BE2C (cell line): ENCODE data around the gene DUSP12.

Experiments
- DNase-seq: peaks from one replicate; pipeline ENCODE4 v3.0.0-alpha.2; 2020
- H3K27me3 ChIP-seq: fragments of 250-450 bp; sonication (Bioruptor Pico); 2 replicates; pipeline ENCODE4 v1.5.1; 2020; ENCODE audit warnings: mild to moderate bottlenecking
- H3K36me3 ChIP-seq: fragments of 250-450 bp; sonication (Bioruptor Pico); 2 replicates; pipeline ENCODE4 v1.5.1; 2020; ENCODE audit warnings: mild to moderate bottlenecking
- H3K4me1 ChIP-seq: fragments of 250-450 bp; sonication (Bioruptor Pico); 2 replicates; pipeline ENCODE4 v1.5.1; 2020
- H3K4me3 ChIP-seq: 2 replicates; pipeline ENCODE4 v1.5.1; 2011; ENCODE audit warnings: low read depth, low read length
- H3K9me3 ChIP-seq: fragments of 250-450 bp; sonication (Bioruptor Pico); 2 replicates; pipeline ENCODE4 v1.5.1; 2020
- CTCF ChIP-seq: IDR thresholded peaks from 2 replicates; pipeline ENCODE4 v1.5.1; 2012; ENCODE audit warnings: mild to moderate bottlenecking, low read depth, low read length

Gene DUSP12

GRCh38 chr1:161792740-161793139 is 43.2 kb downstream of the DUSP12 start:
- peaks cover 26% of the 10 kb centered on the region for H3K36me3 ChIP-seq
- no peaks in the 10 kb centered on the region for H3K4me1 ChIP-seq
- TF ChIP-seq CTCF: peak; percentile 62
- no peak overlapping the region for H3K4me3 ChIP-seq
- no peaks in the 10 kb centered on the region for H3K9me3 ChIP-seq
- no peaks in the 10 kb centered on the region for H3K27me3 ChIP-seq
- no peak for DNase-seq

GRCh38 chr1:161799792-161800191 is 50.2 kb downstream of the DUSP12 start:
- Histone ChIP-seq H3K4me1 (no peaks in the 10 kb centered on the region), H3K27me3 (no peaks in the 10 kb centered on the region), H3K9me3 (no peaks in the 10 kb centered on the region), H3K36me3 (peaks cover 13% of the 10 kb centered on the region), H3K4me3 (no peak overlapping the region)
- TF ChIP-seq CTCF: no peak
- DNase-seq: no peak

GRCh38 chr1:161801955-161802354 is 52.4 kb downstream of the DUSP12 start:
- H3K27me3 ChIP-seq: no peaks in the 10 kb centered on the region
- no peak for TF ChIP-seq CTCF
- no peaks in the 10 kb centered on the region for H3K9me3 ChIP-seq
- peaks cover 13% of the 10 kb centered on the region; the same call in 1 of the 2 replicates for H3K36me3 ChIP-seq
- H3K4me1 ChIP-seq: no peaks in the 10 kb centered on the region
- no peak overlapping the region for H3K4me3 ChIP-seq
- DNase-seq: no peak

GRCh38 chr1:161803181-161803580 is 53.6 kb downstream of the DUSP12 start:
- no peak for DNase-seq
- no peak overlapping the region for H3K4me3 ChIP-seq
- H3K9me3 ChIP-seq: no peaks in the 10 kb centered on the region
- TF ChIP-seq CTCF: no peak
- peaks cover 6% of the 10 kb centered on the region; the same call in 1 of the 2 replicates for H3K36me3 ChIP-seq
- no peaks in the 10 kb centered on the region for H3K27me3 ChIP-seq
- H3K4me1 ChIP-seq: no peaks in the 10 kb centered on the region

GRCh38 chr1:161805399-161806197 is 56.0 kb downstream of the DUSP12 start:
- DNase-seq: no peak
- TF ChIP-seq CTCF: no peak
- Histone ChIP-seq H3K4me3 (no peak overlapping the region), H3K9me3 (no peaks in the 10 kb centered on the region; the same call in 1 of the 2 replicates), H3K4me1 (no peaks in the 10 kb centered on the region), H3K36me3 (peaks cover 11% of the 10 kb centered on the region; the same call in 1 of the 2 replicates), H3K27me3 (no peaks in the 10 kb centered on the region)
